Measurements from ENCODE around the gene CORO2A. TPM values are rescaled to one million over a fixed set of nuclear protein-coding genes. Genes with fewer than 3 reads are reported as not detected.

Gene CORO2A
- total RNA-seq, 1 donor from 2014 or later, result 0.78 TPM

DNA sequence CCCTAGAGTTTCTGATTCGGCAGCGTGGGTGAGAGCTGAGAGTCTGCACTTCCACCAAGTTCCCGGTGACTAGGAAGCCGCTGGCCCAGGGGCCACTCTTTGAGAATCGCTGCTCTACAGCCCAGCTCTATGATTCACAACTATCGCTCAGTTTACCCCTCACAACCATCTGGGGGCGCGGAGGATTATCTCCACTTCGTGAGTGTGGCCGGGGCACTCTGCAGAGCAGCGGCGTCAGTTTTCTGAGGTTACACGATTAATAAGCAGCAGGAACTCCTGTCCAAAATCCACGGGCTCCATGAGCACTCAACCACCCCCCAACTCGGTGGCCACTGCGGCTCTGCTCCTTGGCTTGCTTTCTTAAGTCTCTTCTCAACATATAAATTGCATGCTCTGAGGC is 19.3 kb downstream of the CORO2A start:
- TF ChIP-seq, protein P1, sequence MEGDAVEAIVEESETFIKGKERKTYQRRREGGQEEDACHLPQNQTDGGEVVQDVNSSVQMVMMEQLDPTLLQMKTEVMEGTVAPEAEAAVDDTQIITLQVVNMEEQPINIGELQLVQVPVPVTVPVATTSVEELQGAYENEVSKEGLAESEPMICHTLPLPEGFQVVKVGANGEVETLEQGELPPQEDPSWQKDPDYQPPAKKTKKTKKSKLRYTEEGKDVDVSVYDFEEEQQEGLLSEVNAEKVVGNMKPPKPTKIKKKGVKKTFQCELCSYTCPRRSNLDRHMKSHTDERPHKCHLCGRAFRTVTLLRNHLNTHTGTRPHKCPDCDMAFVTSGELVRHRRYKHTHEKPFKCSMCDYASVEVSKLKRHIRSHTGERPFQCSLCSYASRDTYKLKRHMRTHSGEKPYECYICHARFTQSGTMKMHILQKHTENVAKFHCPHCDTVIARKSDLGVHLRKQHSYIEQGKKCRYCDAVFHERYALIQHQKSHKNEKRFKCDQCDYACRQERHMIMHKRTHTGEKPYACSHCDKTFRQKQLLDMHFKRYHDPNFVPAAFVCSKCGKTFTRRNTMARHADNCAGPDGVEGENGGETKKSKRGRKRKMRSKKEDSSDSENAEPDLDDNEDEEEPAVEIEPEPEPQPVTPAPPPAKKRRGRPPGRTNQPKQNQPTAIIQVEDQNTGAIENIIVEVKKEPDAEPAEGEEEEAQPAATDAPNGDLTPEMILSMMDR (IDR thresholded peaks at IDR 0.05), result no peak
- Mint-ChIP-seq H3K4me1 (peaks cover 7% of the 10 kb centered on the region), H3K27me3 (no peaks in the 10 kb centered on the region), H3K36me3 (ENCODE audit: low read depth) (no peaks in the 10 kb centered on the region), H3K4me3 (no peak overlapping the region), H3K27ac (no peak overlapping the region), H3K9me3 (no peaks in the 10 kb centered on the region)
- intact Hi-C loops (cut with micrococcal nuclease), result no loop called here
- ChIA-PET CTCF (interaction anchor here (1.0 kb wide), 1 partner anchor 32 kb away, joined by 3 read pairs; no protein-coding TSS in a partner anchor), POLR2A (no interaction called here)
- no peak for DNase-seq
- ATAC-seq (ENCODE audit: low read depth), result no peak

DNA sequence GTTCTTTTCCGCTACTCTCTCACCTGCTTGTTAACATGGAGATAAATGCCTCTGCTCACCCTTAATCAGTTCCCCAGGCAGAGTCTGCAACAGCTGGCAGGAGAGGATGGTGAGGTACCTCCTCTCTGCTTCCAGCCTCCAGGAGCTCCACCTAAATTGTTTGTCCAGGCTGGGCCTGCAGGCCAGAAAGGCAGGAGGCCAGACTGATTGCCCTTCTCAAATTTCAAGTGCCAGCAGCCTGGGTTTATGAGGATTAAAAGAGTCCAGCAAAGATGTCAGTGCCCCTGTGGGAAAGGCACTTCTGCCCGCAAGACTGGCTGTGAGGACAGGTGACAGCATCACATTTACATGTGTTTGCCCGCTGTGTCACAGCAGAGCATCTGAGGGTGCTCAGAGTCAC is 19.8 kb downstream of the CORO2A start:
- H3K27me3 Mint-ChIP-seq, result no peaks in the 10 kb centered on the region
- no peak overlapping the region for H3K4me3 Mint-ChIP-seq
- H3K9me3 Mint-ChIP-seq, result no peaks in the 10 kb centered on the region
- H3K27ac Mint-ChIP-seq, result no peak overlapping the region
- intact Hi-C loops (cut with micrococcal nuclease), result no loop called here
- peaks cover 7% of the 10 kb centered on the region for H3K4me1 Mint-ChIP-seq
- ATAC-seq (ENCODE audit: low read depth) (no peak), DNase-seq (no peak)
- ChIA-PET POLR2A (no interaction called here), CTCF (no interaction called here)
- no peaks in the 10 kb centered on the region for H3K36me3 Mint-ChIP-seq (ENCODE audit: low read depth)
- TF ChIP-seq, protein P1 (IDR thresholded peaks at IDR 0.05), result no peak

DNA sequence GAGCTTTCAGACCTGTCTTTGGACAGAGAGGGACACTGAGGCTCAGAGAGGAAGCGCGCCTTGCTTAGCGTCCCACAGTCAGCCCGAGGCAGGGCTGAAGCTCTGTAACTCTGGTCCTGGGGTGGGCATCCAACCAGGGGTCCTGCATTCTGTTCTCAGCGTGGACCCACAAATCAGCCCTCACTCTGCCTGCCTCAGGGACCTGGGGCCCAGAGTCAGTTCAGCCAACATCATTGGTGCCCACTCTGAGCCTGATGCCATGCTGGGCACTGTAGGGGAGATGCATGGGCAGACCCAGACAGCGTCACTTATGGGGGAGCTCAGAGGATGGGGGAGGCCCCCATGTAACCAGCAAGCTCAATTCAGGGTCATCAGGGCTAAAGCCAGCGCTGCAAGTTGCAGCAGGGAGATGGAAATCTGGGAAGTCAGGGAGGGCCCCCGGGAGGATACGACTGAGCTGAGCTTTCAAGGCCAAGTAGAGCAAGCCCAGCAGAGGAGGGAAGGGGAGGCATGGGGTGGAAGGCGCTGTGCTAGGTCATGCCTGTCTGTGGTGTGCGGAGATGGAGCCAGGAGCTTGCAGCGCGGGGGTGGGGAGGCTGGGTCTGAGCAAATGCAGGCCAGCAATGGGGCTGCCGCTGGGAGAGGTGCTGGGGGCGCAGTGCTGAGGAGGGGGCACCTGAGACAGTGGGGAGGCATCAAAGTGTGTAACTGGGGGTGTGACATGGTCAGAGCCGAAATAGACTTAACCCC is 21.1 kb downstream of the CORO2A start:
- no peak overlapping the region for H3K4me3 Mint-ChIP-seq
- DNase-seq, result no peak
- TF ChIP-seq, protein P1 (IDR thresholded peaks at IDR 0.05), result no peak
- intact Hi-C loops (cut with micrococcal nuclease), result no loop called here
- no peaks in the 10 kb centered on the region for H3K36me3 Mint-ChIP-seq (ENCODE audit: low read depth)
- no peak overlapping the region for H3K27ac Mint-ChIP-seq
- peaks cover 7% of the 10 kb centered on the region for H3K4me1 Mint-ChIP-seq
- ChIA-PET CTCF (no interaction called here), POLR2A (no interaction called here)
- H3K9me3 Mint-ChIP-seq, result no peaks in the 10 kb centered on the region
- ATAC-seq (ENCODE audit: low read depth), result no peak
- H3K27me3 Mint-ChIP-seq, result no peaks in the 10 kb centered on the region

DNA sequence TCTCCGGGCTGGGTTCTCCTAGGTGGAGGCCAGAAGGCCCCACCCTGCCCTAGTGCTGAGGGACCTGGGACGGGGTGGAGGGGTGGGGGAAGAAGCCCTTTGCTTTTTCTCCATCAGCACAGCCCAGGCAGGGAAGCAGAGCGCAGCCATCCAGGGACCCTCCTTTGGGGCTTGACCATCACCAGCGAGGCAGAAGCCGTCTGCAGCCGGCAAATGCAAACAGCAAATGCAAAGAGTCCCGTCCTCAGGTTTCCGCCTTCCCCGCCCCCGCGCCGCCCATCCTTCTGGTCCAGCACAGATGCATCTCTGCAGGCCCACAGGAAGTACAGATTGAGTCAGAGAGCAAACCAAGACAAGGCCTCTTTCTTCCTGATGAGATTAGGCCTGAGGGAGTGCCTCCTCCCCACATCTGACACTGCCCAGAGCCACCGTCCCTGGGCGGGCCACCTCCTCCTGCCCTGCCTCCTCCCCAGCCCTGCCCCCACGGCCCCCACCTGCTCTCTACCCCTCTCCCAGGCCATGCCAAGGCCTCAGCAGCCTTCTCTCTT is 23.4 kb downstream of the CORO2A start:
- no peak overlapping the region for H3K4me3 Mint-ChIP-seq
- TF ChIP-seq, protein P1 (IDR thresholded peaks at IDR 0.05), result no peak
- no peaks in the 10 kb centered on the region for H3K9me3 Mint-ChIP-seq
- H3K27ac Mint-ChIP-seq, result peak overlapping the region; percentile 77
- H3K4me1 Mint-ChIP-seq, result peaks cover 7% of the 10 kb centered on the region
- ATAC-seq (ENCODE audit: low read depth), result peak; percentile 93
- H3K36me3 Mint-ChIP-seq (ENCODE audit: low read depth), result no peaks in the 10 kb centered on the region
- intact Hi-C loops (cut with micrococcal nuclease), result loop anchor here (5.0 kb wide), 1 partner anchor 37 kb away; no protein-coding TSS in a partner anchor
- DNase-seq, result peak; percentile 24
- POLR2A ChIA-PET, result no interaction called here
- no peaks in the 10 kb centered on the region for H3K27me3 Mint-ChIP-seq
- CTCF ChIA-PET, result no interaction called here

DNA sequence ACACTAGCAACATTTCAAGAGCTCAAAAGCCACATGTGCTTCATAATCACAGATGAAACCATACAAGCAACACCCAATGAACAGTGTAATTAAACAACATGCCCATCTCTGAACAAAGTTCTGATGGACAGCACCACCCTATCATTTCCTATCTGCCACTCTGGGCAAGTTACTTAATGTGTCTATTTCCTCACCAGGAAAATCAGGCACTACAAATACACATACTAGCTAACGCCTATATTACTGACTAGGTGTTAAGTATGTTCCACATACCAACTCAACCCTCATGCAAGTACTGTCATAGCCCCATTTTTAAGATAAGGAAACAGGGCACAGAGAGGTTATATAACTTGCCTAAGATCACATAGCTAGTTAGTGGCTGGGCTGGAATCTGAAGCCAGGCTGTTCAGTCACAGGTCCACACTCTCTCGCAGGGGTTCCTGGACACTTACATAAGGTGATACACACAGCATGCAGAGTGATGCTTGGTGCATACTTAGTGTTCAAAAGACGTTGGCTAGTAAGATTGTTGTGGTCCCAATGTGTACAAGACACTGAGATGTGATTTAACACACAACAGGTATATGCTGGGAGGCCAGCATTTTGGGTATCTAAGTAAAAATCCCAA is 24.2 kb downstream of the CORO2A start:
- ATAC-seq (ENCODE audit: low read depth) (no peak), DNase-seq (no peak)
- H3K4me1 Mint-ChIP-seq, result peaks cover 7% of the 10 kb centered on the region
- ChIA-PET POLR2A (no interaction called here), CTCF (no interaction called here)
- no peaks in the 10 kb centered on the region for H3K9me3 Mint-ChIP-seq
- TF ChIP-seq, protein P1 (IDR thresholded peaks at IDR 0.05), result no peak
- H3K27ac Mint-ChIP-seq, result no peak overlapping the region
- no peak overlapping the region for H3K4me3 Mint-ChIP-seq
- no peaks in the 10 kb centered on the region for H3K36me3 Mint-ChIP-seq (ENCODE audit: low read depth)
- no peaks in the 10 kb centered on the region for H3K27me3 Mint-ChIP-seq
- intact Hi-C loops (cut with micrococcal nuclease), result loop anchor here (5.0 kb wide), 1 partner anchor 36 kb away; no protein-coding TSS in a partner anchor

Measured in activated B cell treated with CpG ODN at 0.5 μM for 24 hours (primary cell).